Choroid plexus epithelial cell (primary cell): ENCODE results near the gene GRK4.

Experiments
- DNase-seq: peaks from one replicate; pipeline ENCODE4 v3.0.0-alpha.2; 2010; ENCODE audit warnings: low read depth
- H3K4me3 ChIP-seq: 2 replicates; pipeline ENCODE4 v1.5.1; 2011; ENCODE audit warnings: low read depth, mild to moderate bottlenecking, control low read depth, low read length, moderate library complexity
- CTCF ChIP-seq: conservative IDR thresholded peaks from 2 replicates; pipeline ENCODE4 v1.5.1; 2011; ENCODE audit warnings: low read depth, mild to moderate bottlenecking, control low read depth, inconsistent platforms, low read length, moderate library complexity

GRK4 gene

GRCh38 chr4:3030566-3031356, 67.4 kb downstream of the GRK4 start:
- TF ChIP-seq CTCF, result no peak
- DNase-seq, result no peak
- no peak overlapping the region for H3K4me3 ChIP-seq

DNA sequence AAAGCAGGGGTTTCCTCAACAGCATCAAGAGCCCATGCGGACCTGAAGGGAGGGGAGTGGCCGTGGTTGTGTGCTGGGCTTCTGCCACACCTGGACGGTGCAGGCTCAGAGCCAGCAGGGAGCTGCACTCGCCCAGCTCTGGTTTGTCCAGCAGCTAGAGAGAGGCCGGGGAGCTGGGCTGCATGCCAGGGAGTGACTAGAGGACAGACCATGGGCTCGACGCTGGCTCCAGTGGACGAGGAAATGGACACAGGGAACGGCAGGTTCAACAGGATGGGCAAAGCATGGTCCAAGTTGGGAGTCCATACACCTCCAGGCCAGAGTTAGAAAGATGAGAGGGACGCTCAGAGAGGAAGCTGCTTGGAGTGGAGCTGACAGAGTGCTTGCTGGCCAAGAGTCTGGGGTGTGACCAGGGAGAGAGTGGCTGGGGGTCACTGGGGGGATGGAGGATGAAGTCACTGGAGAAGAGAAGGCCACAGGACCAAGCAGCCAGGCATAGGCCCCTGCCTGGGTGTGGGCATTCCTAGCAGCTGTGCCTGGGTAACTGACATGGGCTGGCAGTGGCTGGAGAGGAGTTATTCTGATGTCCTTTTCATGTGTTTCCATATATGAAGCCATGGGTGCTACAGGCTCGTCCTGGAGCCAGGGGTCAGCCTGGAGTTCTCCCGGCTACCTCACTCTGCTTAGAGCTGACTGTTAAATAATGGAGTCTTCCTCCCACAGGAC, 68.1 kb downstream of the GRK4 start:
- TF ChIP-seq CTCF, result no peak
- H3K4me3 ChIP-seq, result no peak overlapping the region
- DNase-seq, result no peak

DNA sequence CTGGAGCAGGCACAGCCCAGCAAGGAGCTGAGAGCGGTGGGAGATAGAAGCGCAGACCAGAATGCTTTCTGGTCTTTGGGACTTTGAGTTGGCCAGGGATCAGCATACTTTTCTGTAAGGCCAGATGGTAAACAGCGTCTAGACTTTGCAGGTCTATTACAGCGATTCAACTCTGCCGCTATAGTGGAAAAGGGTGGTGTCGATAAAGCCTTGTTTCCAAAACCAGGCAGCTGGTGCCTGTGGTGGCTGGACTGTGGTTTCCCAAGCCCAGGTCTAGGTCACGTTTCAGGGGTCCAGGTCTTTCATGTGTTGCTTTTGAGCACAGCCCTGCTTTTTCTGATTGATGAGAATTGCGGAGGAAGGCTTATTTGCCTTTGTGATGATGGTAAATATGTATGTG, 70.9 kb downstream of the GRK4 start:
- DNase-seq, result no peak
- H3K4me3 ChIP-seq, result no peak overlapping the region
- TF ChIP-seq CTCF, result no peak

- H3K4me3 ChIP-seq, result no peak overlapping the region
- no peak for DNase-seq
- TF ChIP-seq CTCF, result no peak
These were observed 71.9 kb downstream of the GRK4 start for GRCh38 chr4:3035249-3035648.

- no peak overlapping the region for H3K4me3 ChIP-seq
- TF ChIP-seq CTCF, result no peak
- no peak for DNase-seq
These were observed 72.3 kb downstream of the GRK4 start for GRCh38 chr4:3035674-3036073.

- DNase-seq, result no peak
- TF ChIP-seq CTCF, result no peak
- no peak overlapping the region for H3K4me3 ChIP-seq
These were observed 73.0 kb downstream of the GRK4 start for GRCh38 chr4:3036131-3036952.
